ENCODE measurements around the gene SEC61B.
A peak's percentile ranks its signal among the peaks of the same experiment; 100 is the strongest.
"Not testable (repeated sequence)": the region's sequence is repeated elsewhere in the genome, so short reads cannot be mapped to it uniquely, and the experiment has no call there.

SEC61B gene

GRCh38 chr9:99192786-99193465, 29.2 kb upstream of the SEC61B start:
- DNase-seq (ENCODE audit: low spot score): no peak

GRCh38 chr9:99193466-99193821, 28.6 kb upstream of the SEC61B start:
- DNase-seq (ENCODE audit: low spot score): no peak

GRCh38 chr9:99196484-99196883, 25.6 kb upstream of the SEC61B start:
- not testable (repeated sequence) for DNase-seq (ENCODE audit: low spot score)

GRCh38 chr9:99197124-99197630, 24.9 kb upstream of the SEC61B start:
- peak; percentile 88 for DNase-seq (ENCODE audit: low spot score)

GRCh38 chr9:99197987-99198386, 24.1 kb upstream of the SEC61B start:
- peak; percentile 8 for DNase-seq (ENCODE audit: low spot score)

GRCh38 chr9:99199938-99200539, 22.0 kb upstream of the SEC61B start:
- no peak for DNase-seq (ENCODE audit: low spot score)

- no peak for DNase-seq (ENCODE audit: low spot score)
Observed at GRCh38 chr9:99201603-99202002, 20.5 kb upstream of the SEC61B start.

GRCh38 chr9:99210572-99210971, 11.5 kb upstream of the SEC61B start:
- DNase-seq (ENCODE audit: low spot score): no peak

- no peak for DNase-seq (ENCODE audit: low spot score)
Observed at GRCh38 chr9:99211746-99212145, 10.3 kb upstream of the SEC61B start.

GRCh38 chr9:99213197-99213596, 8.9 kb upstream of the SEC61B start:
- no peak for DNase-seq (ENCODE audit: low spot score)

- DNase-seq (ENCODE audit: low spot score): no peak
Observed at GRCh38 chr9:99216073-99216472, 6.0 kb upstream of the SEC61B start.

- no peak for DNase-seq (ENCODE audit: low spot score)
Observed at GRCh38 chr9:99220011-99220410, 2.1 kb upstream of the SEC61B start.

- peak; percentile 3 for DNase-seq (ENCODE audit: low spot score)
Observed at GRCh38 chr9:99221266-99221620, 839 bp upstream of the SEC61B start.

GRCh38 chr9:99222416-99223270, 561 bp downstream of the SEC61B start:
- no peak for DNase-seq (ENCODE audit: low spot score)

- no peak for DNase-seq (ENCODE audit: low spot score)
Observed at GRCh38 chr9:99224445-99224844, 2.4 kb downstream of the SEC61B start.

- no peak for DNase-seq (ENCODE audit: low spot score)
Observed at GRCh38 chr9:99226054-99226453, 4.0 kb downstream of the SEC61B start.

- DNase-seq (ENCODE audit: low spot score): no peak
Observed at GRCh38 chr9:99230206-99230605, 8.1 kb downstream of the SEC61B start.

GRCh38 chr9:99231711-99232110, 9.6 kb downstream of the SEC61B start:
- DNase-seq (ENCODE audit: low spot score): peak; percentile 7

GRCh38 chr9:99234618-99235017, 12.5 kb downstream of the SEC61B start:
- peak; percentile 7 for DNase-seq (ENCODE audit: low spot score)

- DNase-seq (ENCODE audit: low spot score): no peak
Observed at GRCh38 chr9:99235069-99235468, 13.0 kb downstream of the SEC61B start.

GRCh38 chr9:99235926-99236634, 14.0 kb downstream of the SEC61B start:
- no peak for DNase-seq (ENCODE audit: low spot score)

- no peak for DNase-seq (ENCODE audit: low spot score)
Observed at GRCh38 chr9:99237356-99237755, 15.3 kb downstream of the SEC61B start.

Measured in cerebellar cortex (tissue), 1 donor.